NCI-H69 (cell line): ENCODE measurements around the gene MSX2.
"Not testable (repeated sequence)": the region's sequence is repeated elsewhere in the genome, so short reads cannot be mapped to it uniquely, and the experiment has no call there.

Experiments
- DNase-seq: peaks from one replicate; lab custom pipeline; 2025; lab: John Stamatoyannopoulos, UW

Gene MSX2

DNA sequence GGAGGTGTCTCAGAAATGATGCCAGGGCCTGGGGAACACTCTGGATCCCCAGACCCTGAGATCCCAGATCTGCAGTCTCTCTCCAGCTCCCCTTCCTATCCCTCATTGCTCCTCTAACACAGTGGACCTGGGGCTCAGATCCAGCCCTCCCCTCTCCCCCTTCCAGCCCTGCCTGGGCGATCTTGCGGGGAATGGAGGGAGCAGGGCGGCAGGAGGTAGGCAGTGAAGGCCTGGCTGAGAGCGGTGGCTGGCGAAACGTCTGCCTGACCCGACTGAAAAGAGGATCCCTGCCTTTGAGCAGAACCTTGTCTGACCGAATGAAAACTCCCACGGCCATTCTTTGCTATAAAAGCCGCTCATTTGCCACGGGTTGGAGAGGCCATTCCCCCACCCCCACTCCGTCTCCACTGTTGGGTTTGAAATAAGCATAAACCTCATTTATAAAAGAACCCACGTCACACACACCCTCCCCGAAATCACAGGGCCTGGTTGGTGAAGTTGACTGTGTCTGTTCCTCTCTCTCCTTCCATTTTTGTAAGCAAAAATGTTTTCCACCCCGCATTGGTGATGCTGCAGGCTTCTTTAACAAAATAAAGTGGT, 8.8 kb downstream of the MSX2 start:
- no peak for DNase-seq

DNA sequence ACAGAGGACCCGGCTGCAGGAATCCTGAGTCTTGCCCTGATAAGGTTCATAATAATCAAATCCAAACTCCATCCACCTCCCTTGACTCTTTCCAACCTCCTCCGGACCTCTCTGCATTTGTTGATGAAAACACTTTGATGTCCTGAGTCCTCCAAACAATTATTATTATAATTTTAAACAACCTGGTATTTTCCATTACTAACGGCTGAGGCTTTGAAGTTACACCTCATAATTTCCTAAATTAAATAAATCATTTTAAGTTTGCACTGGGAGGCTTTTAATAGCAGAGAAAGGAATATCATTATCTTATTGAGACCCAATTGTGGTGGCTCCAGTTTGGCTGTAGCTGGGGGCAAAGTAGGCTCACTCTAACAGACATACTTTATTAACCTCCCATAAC, 9.5 kb downstream of the MSX2 start:
- DNase-seq = peak; percentile 86

DNA sequence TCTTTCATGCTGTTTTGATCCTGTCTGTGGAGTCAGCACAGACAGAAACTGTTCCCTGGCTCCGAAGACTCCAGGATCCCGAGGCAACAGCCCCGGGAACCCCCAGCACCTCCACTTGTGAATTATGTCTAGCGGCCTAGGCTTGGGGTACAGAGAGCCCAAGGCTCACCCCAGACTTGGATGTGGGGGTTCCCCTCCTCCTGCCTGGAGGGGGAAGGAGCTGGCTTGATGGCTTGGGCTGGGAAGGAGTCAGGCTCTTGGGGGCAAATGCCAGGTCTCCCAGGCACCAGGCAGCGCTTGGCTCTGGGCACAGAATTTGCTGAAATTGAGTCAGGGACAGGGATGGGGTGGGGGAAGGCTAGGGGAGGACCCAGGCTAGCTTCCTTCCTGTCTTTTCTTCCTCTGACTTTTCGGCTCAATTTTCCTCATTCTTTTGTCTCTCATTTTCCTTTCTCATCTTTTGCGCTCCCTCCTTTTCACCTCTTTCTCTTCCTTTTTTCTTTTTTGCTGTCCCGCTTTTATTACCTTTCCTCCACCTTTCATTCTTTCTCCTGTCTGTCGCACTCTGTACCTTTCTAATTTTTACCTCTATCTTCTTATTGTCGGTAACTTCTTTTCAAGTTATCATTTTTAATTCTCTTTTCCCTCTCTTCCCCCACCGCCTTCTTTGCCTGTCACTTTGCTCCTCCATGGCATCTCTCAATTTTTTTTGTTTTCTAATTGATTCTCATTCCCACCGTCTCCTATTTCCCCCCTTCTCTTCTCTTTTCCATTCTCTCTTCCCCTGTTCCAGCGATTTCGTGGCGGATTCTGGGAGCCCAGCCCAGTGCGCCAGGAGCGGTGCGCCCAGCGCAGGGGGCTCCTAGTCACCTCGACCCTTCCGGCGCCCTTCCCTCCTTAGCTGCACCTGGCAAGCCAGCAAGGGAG, 10.5 kb downstream of the MSX2 start:
- DNase-seq = peak; percentile 78

DNA sequence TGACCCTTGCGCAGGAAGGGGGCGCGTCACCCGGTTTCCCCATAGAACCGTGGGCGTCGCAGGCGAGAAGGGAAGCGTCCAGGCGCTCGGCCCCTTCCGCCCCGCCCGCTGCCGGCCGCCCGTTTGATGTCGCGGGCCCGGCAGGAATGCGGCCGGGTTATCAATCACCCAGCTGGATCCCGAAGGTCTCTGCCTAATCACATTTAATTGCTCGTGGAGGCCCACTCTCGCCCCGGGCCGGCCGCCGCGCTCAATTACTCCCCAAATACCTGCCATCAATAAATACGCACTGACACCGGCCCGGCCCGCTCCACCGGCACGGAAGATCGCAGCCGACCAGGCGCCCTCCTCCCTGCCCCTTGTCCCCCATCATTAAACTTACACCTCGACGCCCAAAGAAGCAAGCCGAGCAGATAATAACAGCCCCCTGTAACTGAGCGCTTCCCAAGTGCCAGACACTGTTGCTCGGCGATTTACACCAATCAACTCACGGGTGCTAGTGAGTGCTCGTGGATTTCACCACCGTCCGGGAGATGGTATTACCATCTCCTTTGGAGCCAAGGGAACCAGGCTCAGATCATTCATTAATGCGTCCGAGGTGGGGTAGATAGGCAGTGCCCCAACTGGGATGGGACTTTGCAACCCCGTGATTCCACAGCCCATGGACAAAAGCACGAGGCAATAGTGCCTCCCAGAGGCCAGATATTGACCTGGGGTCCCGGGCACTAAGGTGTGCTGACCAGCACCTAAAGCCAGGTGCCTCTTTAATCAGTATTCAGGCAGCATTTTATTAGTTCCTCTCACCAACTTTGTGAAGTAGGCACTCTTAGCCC, 11.3 kb downstream of the MSX2 start:
- DNase-seq = peak; percentile 89

DNA sequence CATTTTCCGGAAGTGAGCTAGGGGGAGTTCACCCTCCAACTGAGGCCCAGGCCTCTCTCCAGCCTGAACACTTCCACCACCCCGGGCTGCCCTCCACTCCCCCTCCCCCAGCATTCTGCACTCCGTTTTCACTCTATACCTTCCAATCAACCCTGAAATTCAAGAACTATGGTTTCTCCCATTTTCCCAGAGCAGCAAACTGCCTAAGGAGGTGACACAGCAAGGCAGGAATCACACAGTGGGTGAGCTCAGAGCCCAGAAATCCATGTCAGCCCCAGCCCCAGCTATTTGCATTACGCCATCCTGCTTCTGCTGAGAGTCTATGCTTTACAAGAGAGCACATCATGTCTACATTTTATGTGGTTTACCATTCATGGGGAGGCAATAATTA, 11.9 kb downstream of the MSX2 start:
- DNase-seq = peak; percentile 51

DNA sequence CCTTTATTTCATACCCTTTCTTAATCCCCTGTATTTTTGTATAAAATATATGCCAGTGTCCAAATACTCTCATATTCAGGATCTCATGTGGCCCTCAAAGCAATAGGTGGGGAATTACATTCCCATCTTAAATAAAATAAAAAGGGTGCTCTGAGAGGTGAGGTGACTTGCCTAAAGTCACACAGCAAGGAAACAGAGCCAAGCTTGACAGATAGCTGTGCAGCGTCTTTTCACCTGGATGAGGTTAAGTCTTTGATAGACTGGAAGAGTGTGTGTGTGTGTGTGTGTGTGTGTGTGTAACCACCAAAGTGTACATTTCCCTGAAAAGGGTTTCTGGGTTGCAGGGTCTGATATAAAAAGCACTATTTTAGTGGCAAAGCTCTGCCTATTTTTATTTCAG, 12.4 kb downstream of the MSX2 start:
- no peak for DNase-seq

DNA sequence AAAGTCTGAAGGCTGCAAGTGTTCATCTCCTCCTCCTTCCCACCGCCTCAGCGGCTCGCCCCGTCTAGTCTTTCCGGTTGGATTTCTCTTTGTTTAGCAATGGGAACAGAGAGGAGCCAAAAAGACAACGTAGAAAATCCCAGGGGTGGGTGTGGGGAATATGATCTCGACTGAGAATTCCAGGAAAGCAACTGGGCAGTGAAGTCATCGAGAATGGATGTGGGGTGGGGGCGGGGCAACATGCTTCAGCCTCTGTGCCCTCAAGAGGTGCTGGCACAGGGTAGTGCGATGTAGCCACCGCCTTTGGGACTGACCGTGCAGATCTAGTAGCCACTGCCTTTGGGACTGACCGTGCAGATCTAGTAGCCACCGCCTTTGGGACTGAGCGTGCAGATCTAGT, 12.9 kb downstream of the MSX2 start:
- no peak for DNase-seq

DNA sequence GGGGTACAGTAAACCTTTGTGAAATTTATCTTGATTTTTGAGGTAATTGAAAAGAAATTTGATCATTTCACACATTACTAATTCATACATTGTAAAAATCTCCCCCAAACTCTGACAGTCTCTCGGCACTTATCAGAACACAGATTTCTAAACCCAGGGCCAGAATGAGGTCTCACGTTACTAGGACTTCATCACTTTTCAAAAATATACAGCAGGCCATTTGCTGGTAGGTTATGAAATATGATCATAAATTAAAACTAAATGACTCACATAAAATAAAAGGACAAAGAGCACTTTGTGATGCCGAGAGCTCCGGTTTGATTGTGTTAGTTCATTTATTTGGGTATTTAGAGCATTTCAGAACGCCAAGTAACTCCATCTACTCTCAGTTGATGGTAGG, 17.0 kb downstream of the MSX2 start:
- no peak for DNase-seq

DNA sequence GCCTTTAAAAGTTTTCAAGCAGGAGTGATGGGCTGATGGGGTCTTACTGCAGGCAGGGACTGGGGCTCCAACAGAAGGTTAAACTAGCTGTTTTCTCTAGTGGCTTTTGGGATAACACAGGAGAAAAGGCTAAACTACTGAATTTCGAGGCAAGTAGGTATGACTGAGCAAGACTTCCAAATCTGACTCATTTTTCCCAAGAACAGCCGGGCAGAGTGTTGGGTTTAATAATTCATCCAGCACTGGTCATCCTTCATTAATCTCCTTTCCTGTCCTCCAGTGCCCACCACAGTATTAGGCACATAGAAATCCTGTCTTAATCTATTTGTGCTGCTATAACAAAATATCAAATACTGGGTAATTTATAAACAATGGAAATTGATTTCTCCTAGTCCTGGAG, 20.5 kb downstream of the MSX2 start:
- DNase-seq = no peak

DNA sequence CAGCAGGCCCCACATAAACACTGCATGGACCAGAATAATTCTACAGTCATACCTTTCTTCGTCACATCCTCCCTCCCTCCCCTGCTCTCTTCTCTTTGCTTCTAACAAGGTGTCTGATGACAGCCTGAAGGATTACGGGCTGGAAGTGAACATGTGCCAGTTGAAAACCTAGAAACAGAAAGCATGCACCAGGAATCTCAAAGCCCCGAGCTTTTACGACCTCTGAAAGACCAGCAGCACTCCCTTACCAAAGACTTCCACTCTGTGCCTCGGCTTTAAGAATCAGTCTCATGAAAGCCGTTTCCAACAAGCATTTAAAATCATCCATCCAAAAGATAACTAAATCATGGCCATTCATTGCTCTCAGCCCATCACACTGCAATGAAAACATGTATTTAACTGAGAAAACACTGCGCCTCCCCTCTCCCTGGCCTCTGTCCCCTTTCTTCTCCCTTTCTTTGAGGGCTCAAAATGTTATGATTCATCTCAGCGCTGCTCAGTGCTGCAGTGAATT, 21.3 kb downstream of the MSX2 start:
- DNase-seq = no peak

DNA sequence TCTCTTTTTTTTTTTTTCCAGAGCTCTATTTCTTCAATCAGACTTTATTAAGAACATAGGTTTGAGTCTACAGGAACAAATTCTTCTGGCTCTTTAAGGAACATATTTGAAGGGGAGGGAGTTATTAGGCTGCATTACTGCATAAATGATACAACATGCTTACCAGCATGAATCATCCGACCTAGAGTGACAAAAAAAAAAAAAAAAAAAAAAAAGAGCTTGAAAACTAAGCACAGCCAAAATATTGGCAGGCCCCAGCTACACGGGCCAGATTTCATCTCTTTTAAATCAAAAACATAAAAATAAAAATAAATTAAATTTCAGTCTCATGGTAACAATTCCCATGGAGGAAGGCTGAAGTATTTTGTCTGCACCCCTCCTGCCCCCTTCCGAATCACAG, 26.3 kb downstream of the MSX2 start:
- DNase-seq = peak; percentile 39

DNA sequence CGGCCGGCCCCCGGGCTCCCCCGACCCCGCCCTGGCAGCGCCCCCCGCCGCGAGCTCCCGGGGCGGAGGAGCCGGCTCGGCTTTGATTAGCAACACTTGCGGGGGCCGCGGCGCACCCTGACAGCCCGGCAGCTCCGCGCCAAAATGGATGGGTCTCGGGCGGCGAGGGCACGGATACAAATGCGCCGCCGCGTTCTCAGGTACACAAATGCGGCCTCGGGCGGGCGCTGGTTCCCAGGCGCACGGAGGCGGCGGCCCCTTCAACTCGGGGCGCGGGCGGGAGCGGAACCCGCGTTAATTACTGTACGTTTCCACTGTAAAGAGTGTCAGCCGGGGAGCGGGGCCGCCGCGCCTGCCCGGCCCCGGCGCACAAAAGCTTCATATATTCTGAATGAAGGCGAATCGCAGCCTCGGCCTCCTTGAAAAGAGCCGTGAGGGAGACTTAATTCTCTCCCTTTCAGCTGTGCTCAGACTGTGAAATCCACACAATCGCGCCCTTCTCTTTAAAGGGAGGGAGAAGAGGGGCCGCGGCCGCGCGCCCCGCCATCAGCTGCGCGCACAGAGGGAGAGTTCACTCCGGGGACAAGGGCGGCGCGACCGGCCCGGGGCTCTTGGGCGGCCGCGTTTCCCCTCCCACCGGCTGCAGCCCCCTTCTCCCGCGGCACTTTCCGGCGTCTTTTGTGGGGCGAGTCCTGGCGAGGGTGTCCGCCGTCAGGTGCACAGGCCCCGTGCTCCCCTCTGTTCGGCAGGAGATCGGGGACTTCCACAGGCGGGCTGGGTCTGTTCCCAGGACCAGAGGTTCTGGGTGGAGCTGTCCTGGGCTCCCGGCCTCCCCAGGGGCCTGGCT, 27.0 kb downstream of the MSX2 start:
- peak; percentile 86 for DNase-seq

DNA sequence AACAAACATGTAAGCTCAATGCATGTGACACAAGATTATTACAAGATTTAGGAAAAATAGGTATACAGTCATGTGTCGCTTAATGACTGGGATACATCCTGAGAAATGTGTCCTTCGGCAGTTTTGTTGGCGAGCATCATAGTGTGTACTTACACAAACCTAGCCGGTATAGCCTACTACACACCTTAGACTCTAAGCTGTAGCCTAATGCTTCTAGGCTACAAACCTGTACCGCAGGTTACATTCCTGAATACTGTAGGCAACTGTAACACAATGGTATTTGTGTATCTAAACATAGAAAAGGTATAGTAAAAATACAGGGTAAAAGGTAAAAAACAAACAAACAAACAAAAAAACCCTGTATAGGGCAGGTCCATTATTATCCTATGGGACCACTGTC, 27.7 kb downstream of the MSX2 start:
- peak; percentile 43 for DNase-seq

DNA sequence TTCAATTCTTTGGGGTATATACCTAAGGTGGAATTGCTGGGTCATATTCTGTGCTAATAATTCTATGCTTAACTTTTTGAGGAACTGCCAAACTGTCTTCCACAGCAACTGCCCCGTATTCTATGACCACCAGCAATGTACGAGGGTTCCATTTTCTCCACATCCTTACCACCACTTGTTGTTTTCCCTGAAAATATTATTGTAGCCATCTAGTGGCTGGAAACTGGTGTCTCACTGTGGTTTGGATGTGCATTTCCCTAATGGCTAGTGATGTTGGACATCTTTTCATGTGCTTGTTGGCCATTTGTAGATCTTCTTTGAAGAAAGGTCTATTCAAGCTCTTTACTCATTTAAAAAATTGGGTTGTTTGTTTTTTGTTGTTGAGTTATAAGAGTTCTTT, 30.7 kb downstream of the MSX2 start:
- peak; percentile 28 for DNase-seq

DNA sequence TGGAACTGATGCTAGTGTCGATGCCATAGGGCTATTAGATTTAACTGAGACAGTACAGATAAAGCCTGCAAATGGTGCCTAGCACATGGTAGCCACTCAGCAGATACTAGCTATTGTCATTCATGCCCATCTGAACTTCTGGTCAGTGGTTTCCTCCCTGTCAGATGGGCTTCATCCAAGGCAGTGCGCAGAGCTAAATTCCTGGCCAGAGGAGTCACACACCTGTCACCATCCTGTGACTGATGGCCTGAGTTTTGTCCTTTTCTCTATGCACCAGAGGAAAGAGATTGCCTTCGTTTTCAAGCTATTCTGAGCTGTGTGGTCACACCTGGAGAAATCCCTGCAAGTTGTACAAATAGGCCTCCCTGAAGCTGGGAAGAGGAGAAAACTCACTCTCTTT, 34.7 kb downstream of the MSX2 start:
- DNase-seq = no peak

DNA sequence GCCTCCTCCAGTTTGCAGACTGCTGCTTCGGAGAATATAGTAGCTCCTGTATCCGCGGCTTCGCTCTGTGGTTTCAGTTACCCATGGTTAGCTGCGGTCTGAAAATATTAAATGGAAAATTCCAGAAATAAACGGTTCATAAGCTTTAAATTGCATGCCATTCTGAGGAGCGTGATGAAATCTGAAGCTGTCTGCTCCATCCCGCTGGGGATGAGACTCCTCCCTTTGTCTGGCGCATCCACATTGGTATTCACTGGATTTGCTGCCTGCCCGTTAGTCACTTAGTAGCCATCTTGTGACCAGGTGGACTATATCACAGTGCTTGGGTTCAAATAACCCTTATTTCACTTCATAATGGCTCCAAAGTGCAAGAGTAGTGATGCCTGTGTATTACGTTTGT, 36.3 kb downstream of the MSX2 start:
- DNase-seq = no peak

DNA sequence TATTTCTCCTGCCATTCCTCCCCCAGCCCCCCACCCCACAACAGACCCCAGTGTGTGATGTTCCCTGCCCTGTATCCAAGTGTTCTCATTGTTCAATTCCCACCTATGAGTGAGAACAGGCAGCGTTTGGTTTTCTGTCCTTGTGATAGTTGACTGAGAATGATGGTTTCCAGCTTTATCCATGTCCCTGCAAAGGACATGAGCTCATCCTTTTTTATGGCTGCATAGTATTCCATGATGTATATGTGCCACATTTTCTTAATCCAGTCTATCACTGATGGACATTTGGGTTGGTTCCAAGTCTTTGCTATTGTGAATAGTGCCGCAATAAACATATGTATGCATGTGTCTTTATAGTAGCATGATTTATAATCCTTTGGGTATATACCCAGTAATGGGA, 37.0 kb downstream of the MSX2 start:
- not testable (repeated sequence) for DNase-seq

DNA sequence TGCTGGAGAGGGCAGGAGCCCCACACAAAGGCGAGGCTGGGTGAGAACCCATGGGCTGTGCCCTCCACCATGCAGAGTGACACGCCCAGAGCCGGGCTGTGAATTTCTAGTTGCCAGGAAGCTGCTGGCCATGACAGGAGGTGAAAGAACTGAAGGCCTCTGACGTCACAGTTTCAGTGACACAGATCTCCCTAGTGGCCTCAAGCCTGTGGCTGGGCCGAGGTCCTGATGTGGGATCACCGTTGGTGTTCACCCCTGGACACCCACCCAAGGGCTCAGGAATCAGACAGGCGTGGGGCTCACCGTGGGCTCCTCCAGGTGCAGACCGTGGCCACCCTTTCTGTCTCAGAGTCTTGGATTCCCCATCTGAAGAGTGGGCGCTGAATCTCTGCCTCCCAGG, 39.9 kb downstream of the MSX2 start:
- no peak for DNase-seq

DNA sequence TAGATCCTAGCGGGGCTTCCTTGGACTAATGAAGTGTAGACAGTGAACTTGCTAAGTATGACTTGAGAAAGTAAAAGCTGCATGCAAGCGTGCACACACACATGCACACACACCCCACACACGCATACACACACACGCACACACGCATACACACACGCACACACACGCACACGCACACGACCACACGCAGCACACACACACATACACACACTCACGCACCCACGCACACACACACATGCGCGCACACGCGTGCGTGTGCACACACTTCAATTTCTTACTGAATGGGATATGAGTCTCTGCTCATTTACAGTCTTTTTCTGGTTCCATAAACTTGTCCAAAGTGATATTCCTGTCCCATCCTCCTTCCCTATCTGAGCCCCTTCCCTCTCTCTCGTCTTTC, 41.2 kb downstream of the MSX2 start:
- no peak for DNase-seq

DNA sequence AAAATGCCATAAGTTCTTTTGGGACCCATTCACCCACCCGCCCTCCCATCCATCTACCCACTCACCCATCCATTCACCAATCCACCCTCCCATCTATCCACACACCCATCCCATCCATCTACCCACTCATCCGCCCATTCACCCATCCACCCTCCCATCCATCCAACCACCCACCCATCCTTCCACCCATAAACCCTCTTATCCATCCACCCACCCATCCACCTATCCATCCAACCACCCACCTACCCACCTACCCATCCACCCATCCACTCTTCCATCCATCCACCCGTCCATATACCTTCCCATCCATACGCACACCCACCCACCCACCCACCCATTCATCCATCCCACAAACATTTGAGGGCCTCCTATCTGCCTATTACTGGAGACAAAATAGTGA, 43.3 kb downstream of the MSX2 start:
- DNase-seq = no peak

DNA sequence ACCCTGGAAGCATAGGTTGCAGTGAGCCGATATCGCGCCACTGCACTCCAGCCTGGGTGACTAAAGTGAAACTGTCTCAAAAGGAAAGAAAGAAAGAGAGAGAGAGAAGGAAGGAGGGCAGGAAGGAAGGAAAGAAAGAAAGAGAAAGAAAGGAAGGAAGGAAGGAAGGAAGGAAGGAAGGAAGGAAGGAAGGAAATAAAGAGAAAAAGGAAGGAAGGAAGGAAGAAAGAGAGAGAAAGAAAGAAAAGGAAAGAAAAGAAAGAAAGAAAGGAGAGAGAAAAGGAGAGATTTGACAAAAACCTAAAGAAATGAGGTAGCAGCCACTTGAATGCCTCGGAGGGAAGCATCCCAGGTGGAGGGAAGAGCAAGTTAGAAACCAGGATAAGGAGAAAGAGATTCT, 44.6 kb downstream of the MSX2 start:
- no peak for DNase-seq

DNA sequence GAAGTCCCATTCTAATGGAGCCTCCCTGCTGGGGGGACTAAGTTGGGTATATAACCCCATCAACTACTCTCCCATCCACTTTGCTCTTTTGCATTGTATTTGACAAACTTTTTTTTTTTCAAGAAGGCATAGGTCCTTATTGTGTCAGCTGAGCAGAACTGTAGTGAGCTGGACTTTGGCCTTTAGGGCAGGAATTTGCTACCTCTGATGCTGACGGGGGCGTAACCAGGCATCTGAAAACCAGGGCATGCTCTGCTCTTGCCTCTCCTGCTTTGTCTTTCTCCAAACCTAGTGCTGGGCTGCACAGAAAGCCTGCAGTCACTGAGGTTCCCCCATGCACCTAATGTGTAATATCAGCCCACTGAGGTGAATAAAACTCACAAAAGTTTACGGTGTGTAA, 49.0 kb downstream of the MSX2 start:
- DNase-seq = no peak
